GM12874 (cell line): ENCODE data around the gene RAB44.

Experiments
- TF ChIP-seq, protein P1 (sequence below): IDR thresholded peaks from 2 replicates; pipeline ENCODE4 v1.5.1; 2011; ENCODE audit warnings: low read depth, mild to moderate bottlenecking, control low read depth, low read length, moderate library complexity; ENCODE audit not compliant: insufficient read depth

The RAB44 gene

DNA sequence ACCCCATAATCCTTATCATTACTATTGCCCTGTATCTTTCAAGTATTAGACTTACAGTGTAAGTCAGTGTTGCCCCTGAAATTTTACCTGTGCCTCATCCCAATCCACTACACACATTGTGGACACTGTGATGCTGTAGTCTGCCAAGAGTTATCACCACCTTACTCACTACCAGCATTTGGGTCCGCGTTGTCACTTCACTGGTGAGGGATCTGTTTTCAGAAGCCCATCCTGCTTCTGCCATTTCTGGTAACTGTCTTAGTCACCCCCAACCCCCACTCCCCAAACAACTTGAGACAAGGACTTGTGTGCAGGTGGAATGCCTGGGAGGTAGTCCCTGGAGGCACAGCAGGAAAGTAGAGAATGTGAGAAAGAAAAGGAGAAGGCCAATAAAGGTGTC is 6.0 kb upstream of the RAB44 start:
- TF ChIP-seq, protein P1, sequence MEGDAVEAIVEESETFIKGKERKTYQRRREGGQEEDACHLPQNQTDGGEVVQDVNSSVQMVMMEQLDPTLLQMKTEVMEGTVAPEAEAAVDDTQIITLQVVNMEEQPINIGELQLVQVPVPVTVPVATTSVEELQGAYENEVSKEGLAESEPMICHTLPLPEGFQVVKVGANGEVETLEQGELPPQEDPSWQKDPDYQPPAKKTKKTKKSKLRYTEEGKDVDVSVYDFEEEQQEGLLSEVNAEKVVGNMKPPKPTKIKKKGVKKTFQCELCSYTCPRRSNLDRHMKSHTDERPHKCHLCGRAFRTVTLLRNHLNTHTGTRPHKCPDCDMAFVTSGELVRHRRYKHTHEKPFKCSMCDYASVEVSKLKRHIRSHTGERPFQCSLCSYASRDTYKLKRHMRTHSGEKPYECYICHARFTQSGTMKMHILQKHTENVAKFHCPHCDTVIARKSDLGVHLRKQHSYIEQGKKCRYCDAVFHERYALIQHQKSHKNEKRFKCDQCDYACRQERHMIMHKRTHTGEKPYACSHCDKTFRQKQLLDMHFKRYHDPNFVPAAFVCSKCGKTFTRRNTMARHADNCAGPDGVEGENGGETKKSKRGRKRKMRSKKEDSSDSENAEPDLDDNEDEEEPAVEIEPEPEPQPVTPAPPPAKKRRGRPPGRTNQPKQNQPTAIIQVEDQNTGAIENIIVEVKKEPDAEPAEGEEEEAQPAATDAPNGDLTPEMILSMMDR, result no peak

DNA sequence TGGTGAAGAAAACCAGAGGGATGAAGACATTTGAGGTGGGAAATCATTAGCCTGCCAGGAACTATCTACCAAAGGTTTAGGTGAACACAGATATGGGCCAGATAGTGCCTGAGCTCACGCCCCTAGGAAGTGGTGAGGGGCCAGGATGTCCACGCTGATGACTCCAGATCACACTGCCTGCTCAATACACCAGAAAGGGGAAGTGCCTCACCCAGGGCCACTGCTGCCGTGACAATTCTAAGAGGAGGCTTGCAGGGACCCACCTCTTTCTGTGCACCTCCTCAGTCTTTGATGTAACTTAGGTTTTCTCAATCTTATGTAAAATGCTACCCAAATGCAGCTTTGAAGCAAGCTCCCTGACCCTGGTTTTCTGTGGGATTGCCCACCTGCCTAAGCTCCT is 5.4 kb upstream of the RAB44 start:
- TF ChIP-seq, protein P1, result no peak

DNA sequence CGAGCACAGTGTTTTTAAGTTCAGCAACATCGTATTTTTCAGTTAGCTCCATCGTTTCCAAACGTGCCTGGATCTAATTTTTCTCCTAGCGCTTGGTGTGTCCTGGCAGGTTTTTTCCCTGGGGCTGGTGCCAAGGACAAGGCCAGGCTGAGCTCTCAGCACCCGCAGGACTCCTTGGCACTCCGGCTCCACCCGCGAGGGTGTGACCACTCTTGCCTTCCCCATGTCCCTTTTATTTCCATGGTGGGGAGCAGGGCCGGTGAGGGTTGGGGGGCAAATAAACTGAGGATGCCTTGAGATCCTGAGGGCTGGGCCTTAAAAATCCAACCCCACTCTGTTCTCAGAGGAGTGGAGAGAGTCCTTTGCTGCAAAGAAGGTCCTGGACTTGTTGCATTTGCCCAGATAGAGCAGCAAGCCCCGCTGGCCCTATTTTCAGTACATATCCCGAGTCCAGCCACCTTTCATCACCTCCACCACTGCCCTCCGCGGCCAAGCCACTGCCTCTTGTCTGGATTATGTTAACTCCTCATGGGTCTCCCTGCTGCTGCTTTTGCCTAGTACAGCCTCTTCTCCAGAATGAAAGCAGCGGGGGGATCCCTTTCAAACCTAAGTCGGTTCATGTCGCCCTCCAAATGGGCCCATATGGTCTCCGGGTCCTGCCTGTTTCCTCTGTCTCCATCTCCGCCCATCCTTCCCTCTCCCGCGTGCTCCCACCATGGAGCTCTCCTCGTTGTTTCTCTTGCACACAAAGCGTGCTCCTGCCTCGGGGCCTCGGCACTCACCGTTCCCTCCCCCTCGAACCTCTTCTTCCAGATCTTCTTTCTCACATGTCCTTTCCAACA is 4.5 kb upstream of the RAB44 start:
- TF ChIP-seq, protein P1, result no peak

DNA sequence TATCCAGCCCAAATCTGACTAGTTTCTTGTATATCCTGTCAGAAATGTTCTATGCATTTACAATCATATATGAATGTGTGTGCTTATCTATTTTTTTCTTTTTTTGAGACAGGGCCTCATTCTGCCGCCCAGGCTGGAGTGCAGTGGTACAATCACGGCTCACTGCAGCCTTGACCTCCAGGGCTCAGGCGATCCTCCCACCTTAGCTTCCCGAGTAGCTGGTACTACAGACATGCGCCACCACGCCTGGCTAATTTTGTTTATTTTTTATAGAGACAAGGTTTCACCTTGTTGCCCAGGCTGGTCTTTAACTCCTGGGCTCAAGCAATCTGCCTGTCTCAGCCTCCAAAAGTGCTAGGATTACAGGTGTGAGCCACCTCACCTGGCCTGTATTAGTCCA is 3.0 kb upstream of the RAB44 start:
- TF ChIP-seq, protein P1, result no peak

- TF ChIP-seq, protein P1, result no peak
These were observed 2.2 kb upstream of the RAB44 start for GRCh38 chr6:36695414-36695813.

DNA sequence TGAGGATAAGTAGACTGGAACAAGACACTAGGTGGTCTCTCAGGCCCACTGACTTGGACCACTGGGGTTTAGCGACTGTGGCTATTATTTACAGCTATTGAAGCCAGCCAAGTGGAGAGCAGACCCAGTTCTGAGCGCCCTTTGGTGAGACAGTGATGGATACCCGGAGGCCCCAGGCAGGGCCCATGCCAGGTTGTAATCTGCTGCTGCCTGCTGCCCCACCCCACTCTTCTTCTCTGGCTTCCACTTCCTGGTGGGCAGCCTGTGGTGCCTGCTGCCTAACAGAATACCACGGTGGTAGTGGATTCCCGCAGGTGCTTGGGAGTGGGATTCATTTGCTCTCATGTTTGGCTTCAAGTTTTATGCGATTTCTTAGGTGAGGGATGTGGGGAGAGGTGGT is 570 bp downstream of the RAB44 start:
- TF ChIP-seq, protein P1, result no peak

GRCh38 chr6:36698871-36699271 is 1.2 kb downstream of the RAB44 start:
- TF ChIP-seq, protein P1, result no peak

GRCh38 chr6:36699348-36699747 is 1.7 kb downstream of the RAB44 start:
- TF ChIP-seq, protein P1, result no peak
